ENCODE data around the gene DTNA.

DTNA gene

DNA sequence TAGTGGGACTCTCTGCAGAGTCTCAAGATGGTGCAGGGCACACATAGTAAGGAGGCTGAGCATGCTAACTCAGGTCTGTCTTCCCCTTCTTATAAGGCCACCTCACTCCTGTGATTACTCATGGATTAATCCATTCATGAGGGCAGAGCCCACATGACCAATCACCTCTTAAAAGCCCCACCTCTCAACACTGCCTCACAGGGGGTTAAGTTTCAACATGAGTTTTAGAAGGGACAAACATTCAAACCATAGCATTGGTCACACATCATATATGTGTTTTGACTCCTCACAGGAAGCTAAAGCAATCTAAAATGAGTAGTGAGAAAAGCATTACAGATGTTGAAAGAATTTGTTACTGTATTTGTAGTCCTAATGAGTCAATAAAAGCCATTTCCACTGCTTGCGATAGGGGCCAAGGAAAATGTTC is 57.5 kb downstream of the DTNA start:
- no peak overlapping the region for H3K4me3 ChIP-seq (ENCODE audit: low read depth, low read length)
- TF ChIP-seq, protein P1, sequence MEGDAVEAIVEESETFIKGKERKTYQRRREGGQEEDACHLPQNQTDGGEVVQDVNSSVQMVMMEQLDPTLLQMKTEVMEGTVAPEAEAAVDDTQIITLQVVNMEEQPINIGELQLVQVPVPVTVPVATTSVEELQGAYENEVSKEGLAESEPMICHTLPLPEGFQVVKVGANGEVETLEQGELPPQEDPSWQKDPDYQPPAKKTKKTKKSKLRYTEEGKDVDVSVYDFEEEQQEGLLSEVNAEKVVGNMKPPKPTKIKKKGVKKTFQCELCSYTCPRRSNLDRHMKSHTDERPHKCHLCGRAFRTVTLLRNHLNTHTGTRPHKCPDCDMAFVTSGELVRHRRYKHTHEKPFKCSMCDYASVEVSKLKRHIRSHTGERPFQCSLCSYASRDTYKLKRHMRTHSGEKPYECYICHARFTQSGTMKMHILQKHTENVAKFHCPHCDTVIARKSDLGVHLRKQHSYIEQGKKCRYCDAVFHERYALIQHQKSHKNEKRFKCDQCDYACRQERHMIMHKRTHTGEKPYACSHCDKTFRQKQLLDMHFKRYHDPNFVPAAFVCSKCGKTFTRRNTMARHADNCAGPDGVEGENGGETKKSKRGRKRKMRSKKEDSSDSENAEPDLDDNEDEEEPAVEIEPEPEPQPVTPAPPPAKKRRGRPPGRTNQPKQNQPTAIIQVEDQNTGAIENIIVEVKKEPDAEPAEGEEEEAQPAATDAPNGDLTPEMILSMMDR (IDR thresholded peaks at IDR 0.05; ENCODE audit: low read depth, low read length) = no peak

DNA sequence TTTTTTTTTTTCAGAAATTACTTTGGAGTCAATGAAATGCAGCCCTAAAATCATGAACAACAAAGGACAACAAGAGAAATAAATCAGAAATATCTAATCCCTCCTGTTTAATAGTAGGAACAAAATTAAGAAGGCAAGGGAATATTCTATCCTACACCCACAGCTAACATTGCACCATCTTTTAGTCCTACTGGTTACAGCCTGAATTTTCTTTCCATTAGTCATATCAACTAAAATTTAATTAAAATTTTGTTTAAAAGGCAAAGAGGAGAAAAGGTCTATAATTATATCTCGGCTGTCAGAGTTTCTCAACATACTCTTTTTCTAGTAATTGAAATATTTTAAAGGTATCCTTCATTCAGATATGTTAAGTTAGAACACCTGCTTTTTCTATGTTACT is 61.9 kb downstream of the DTNA start:
- TF ChIP-seq, protein P1 (IDR thresholded peaks at IDR 0.05; ENCODE audit: low read depth, low read length) = no peak
- H3K4me3 ChIP-seq (ENCODE audit: low read depth, low read length) = no peak overlapping the region

DNA sequence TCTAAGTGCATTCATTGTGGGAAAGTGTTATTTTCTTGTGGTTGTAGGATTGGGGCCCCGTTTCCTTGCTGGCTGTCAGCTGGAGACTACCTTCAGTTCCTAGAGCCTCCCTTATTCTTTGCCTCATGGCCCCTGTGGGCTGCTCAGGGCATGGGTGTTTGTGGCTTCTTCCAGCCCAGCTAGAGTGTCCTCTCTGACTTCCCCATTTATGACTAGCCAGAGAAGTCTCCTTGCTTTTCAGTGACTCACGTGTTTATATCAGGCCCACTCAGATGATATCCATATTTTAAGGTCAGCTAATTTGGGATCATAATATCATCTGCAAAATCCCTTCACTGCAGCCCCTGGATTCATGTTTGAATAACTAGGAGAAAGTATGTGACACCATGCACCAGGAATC is 62.8 kb downstream of the DTNA start:
- TF ChIP-seq, protein P1 (IDR thresholded peaks at IDR 0.05; ENCODE audit: low read depth, low read length) = no peak
- H3K4me3 ChIP-seq (ENCODE audit: low read depth, low read length) = no peak overlapping the region

DNA sequence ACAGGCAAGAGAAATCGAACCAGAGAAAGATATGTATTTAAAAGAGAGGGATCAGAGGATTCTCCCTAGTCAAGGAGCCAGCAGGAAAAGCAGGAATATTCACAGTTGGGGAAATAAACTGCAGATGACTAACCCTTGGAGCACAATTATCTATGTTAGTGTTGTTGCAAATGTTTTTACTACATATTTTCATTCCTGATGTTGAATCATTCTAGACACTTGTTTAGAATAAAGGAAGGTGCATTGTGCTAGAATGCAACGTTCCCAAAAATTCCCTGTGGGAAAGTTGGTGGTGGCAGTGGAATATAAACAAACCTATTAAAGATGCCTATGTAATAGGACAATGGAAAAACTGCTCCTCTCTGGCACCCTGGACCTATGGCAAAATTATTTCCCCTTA is 63.3 kb downstream of the DTNA start:
- TF ChIP-seq, protein P1 (IDR thresholded peaks at IDR 0.05; ENCODE audit: low read depth, low read length) = no peak
- H3K4me3 ChIP-seq (ENCODE audit: low read depth, low read length) = no peak overlapping the region

DNA sequence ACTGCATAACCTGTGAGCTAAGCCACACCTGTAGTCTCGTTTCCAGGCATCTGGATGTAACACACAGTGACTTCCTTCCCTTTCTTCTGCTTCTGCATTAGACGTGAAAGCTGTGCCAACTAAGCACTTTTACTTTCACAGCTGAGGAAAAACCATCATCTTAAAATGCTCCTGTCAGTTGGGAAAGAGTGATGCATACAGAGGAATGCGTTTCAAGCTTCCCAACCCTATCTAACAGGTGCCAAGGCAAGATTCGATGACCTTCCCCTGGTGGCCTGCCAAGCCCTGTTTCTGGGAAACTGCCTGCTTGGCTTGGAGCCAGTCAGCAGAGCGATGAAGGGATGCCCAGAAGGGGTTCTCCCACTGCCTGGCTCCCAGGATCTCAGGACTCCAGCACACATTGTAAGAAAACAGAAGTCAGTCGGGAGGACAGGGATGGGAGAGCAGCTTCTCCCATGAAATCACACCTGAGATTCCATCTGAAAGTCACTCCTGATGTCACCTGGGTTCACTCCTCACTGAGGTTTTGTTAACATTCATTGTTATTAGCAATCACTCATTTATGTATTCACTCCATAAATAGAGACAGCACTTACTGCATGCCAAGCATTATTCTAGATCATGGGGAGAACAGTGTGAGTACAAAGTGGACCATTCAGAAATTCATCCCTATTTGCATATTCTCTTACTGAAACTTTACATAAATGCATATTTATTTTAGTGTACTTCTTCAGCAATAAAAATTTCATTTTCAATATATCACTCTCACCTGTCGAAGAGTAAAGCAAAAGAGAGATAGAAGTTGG is 64.1 kb downstream of the DTNA start:
- TF ChIP-seq, protein P1 (IDR thresholded peaks at IDR 0.05; ENCODE audit: low read depth, low read length) = no peak

DNA sequence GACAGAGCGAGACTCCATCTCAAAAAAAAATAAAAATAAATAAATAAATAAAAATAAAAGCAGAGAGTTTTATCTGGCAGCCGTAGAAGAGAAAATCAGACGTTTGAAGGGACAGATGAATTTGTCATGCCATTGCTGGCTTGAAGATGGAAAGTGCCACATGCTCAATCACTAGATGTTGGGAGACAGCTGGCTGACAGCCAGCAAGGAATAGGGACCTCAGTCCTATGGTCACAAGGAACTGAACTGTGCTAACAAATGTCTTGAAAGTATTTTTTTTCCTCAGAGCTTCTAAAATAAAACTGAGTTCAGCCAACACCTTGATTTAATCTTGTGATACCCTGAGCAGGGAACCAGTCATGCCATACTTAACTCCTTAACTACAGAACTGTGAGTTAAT is 65.4 kb downstream of the DTNA start:
- TF ChIP-seq, protein P1 (IDR thresholded peaks at IDR 0.05; ENCODE audit: low read depth, low read length) = no peak

More for the DNA sequence above, 64.1 kb downstream of the DTNA start:
- H3K4me3 ChIP-seq (ENCODE audit: low read depth, low read length) = no peak overlapping the region

DNA sequence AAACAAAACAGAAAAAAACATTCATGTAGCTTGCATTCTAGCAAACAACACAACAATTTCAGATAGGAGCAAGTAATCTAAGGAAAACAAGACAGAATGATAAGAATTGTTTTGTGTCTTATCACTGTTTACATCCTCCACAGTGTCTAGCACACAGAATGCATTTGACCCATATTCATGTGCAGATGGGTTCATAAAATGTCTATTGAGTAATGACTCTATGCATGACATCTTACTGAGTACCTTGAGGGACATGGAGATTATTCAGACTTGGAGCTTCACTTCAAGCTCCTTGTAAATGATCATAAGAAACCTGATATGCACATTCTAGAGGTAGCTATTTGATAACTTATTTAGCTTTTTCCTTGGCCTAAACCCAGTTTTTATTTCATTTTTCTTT is 69.0 kb downstream of the DTNA start:
- TF ChIP-seq, protein P1 (IDR thresholded peaks at IDR 0.05; ENCODE audit: low read depth, low read length) = no peak
- no peak overlapping the region for H3K4me3 ChIP-seq (ENCODE audit: low read depth, low read length)

More for the DNA sequence above, 65.4 kb downstream of the DTNA start:
- no peak overlapping the region for H3K4me3 ChIP-seq (ENCODE audit: low read depth, low read length)

Measured in WI38 (cell line).